HG03558 (cell line): ENCODE measurements around the gene TMEM200B.
"Not testable (repeated sequence)": the region's sequence is repeated elsewhere in the genome, so short reads cannot be mapped to it uniquely, and the experiment has no call there.

Experiments
- ATAC-seq: cut with Tn5 transposase; IDR thresholded peaks from one replicate; pipeline ENCODE4 v1.9.1; 2021; ENCODE audit warnings: moderate number of reproducible peaks; ENCODE audit not compliant: unreplicated experiment; ENCODE audit errors: extremely low read depth

TMEM200B gene

DNA sequence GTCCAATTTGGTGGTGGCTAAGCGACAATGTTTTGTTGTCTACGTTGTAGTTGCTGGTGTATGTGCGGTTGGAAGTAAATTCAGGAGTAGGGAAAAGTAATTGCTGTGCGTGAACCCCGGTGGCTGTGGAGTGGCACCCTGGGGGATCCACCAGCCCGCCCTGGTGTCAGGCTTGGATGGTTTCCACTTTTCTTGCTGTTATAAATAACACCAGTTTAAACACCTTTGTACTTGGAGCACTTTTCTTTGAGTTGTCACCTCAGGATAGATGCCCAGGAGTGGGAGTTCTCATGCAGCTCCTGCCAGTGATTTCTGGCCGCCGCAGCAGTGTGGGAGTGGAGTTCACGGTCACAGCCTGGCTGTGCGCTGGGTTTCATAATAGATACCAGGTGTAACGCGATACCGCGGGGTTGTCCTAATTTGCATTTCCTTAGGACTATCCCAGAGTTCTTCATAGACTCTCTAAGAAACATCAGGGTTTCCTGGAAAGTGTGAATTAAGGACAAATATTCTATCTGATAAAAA is 12.8 kb upstream of the TMEM200B start:
- ATAC-seq: no peak

DNA sequence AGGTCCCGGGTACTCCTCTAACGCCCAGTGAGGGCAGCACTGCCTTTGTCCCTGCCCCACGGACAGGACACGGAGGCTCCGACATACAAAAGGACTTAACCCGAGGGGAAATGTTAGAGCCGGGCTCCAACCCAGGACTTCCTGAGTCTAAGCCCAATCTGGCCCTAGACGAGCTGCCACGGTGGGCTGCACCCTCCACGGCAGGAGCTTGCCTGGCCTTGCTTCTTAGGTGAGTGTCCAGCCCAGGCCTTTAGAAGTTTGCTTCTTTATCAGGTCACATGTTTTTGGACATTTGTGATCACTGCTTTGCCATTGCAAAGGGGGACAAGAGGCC is 11.0 kb upstream of the TMEM200B start:
- ATAC-seq: no peak

DNA sequence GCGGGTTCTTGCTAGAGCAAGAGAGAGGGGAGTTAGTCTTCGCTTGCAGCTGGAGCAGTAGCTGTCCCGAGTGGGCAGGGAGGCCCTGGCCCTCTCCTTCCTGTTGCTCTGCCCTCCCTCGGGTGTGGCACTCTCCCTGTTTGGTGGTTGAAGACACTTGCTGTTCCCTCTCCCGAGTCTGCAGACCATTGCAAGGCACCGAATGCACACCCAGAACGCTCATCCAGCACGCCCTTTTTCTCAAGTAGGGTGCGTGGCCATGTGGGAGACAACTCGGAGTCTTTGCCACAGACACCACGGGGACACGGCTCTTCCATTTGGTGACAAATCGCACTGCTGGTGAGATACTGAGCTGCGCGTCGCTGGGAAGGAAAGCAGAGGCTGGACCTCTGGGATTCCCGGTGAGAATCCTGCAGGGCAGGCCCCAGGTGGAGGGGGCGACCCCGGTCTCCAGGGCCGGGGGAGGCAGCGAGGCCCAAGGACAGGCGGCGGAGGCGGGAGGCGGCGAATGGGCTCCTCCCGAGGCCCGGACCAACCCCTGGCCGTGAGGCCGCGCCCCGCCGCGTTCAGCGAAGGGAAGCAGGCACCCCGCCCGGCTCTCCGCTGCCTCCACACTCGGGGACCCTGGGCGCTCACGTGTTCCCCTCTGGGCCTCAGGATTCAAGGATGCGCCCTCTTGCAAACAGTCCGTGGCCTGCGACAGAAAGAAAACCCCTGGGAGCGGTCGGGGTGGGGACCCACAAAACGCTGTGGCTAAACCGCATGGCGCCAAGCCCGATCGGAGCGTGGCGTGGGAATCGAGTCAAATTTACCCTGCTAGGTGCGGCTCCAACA is 10.4 kb upstream of the TMEM200B start:
- no peak for ATAC-seq

DNA sequence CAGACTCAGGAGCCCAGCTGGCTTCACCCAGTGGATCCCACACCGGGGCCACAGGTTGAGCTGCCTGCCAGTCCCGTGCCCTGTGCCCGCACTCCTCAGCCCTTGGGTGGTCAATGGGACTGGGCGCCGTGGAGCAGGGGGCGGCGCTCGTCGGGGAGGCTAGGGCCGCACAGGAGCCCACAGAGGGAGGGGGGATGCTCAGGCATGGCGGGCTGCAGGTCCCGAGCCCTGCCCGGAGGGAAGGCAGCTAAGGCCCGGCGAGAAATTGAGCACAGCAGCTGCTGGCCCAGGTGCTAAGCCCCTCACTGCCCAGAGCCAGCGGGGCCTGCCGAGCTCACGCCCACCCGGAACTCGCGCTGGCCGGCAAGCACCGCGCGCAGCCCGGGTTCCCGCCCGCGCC is 7.4 kb upstream of the TMEM200B start:
- not testable (repeated sequence) for ATAC-seq

DNA sequence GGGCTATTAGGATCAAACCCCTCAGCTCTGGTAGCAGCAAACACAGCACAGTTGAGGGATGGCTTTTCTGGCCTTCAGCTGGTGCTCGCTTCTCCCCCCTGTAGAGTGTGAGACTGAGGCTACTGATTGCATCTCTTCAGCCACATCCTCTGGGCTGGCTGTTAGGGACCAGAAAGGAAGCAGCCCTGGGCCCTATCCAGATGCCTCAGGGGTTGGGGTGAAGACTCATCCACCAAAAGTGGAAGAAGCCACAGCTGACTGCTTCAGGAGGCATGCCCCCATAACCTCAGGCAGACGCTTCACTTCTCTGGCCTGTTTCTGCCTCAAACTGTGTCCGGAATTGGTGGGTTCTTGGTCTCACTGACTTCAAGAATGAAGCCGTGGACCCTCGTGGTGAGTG is 6.2 kb upstream of the TMEM200B start:
- no peak for ATAC-seq

DNA sequence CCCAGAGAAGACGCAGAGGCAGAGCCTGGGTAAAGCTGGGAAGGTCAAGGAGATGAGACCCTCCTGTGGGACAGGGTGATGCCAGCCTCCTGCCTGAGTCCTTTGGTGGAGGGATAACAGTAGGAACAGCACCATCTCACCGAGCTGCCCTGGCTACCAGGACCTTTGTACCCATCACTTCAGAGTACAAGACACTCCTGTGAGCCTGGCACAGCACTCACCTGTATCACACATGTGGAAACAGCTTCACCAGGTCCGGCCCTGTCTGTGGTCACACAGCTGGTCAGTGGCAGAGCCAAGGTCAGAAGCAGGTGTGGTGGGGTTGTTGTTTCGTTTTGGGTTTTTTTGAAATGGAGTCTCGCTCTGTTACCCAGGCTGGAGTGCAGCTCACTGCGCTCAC is 5.0 kb upstream of the TMEM200B start:
- no peak for ATAC-seq

DNA sequence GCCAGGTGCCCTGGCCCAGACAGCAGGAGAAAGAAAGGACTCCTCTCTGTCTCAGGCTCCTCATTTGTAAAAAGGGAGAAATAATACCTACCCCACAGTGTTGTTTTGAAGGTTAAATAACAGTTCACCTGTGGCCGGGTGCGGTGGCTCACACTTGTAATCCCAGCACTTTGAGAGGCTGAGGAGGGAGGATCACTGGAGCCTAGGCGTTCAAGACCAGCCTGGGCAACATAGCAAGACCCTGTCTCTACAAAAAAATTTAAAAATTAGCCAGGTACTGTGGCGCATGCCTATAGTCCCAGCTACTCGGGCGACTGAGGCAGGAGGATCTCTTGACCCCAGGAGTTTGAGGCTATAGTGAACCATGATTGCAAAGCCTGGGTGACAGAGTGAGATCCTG is 2.5 kb upstream of the TMEM200B start:
- no peak for ATAC-seq

DNA sequence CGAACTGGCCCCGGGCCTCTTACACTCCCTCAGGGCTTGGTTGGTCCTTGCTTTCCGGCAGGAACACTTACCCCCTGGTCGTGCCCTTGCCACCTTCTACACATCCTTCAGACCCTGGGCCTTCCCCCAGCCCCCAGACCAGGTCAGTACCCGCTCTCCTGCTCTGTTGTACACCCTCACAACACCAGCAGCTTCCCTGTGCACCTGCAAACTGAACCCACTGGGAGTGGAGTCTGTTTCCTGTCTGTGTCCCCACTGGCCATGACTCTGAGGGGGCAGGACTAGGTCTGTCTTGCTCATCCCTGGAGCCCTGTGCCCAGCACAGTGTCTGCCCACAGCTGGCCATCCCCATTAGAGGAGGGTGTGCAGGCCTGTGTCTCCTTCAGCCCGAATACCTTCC is 2.1 kb upstream of the TMEM200B start:
- ATAC-seq: no peak

DNA sequence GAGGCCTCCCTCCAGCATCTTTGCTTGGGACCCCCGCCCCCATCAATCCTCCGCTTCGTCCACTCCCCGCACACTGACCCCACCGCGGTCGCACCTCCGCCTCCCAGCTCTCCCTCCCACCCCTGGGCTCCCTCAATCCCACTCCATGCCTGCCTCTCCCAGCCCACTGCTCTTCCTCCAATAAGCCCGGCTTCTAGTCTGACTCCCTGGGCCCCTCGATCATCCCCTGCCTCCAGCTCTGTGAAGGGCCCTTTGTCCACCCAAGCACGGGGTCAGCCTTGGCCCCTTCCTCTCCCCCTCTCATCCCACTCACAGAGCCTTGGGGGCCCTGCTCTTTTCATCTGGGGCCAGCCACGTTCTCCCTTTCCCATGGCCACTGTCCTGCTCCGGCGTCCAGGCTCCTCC is 1.5 kb upstream of the TMEM200B start:
- no peak for ATAC-seq

DNA sequence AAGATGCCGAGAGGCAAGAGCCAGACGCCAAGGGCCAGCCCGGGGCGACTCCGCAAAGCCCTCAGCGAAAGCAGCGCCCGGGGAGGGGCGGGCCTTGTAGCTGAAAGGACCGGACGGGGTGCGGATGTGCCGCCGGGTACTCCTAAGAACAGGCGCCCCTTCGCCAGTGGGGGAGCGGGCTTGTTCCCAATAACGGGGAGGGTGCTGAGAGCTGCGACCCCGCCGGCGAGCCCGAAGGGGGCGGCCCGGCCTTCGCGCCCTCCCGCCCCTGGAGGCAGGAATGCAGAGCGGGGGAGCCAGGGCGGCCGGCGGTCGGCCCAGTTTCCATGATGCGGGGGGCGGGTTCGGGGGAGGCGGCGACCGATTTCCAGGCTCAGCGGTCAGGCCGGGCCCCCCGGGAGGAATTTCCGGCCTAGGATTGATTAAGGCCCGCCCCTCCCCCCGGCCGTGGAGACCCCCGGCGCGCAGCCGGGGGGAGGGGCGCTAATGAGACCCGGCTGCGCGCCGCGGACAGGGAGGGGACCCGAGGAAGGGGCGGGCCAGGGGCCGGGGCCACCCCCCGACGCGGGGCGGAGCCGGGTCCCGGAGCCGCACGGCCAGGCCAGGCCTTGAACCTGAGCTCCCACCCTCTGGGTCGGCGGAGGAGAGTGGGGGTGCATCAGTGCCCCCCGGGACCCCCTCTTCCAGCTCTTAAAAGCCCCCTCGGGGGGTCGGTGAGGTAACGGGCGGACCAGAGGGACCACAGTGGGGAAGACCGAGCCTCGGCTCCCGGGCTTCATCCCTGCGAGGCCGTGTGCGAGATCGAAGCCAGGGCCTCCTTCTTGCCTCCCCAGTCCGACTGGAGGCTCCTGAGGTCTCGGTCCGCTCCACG is 898 bp upstream of the TMEM200B start:
- ATAC-seq: no peak

DNA sequence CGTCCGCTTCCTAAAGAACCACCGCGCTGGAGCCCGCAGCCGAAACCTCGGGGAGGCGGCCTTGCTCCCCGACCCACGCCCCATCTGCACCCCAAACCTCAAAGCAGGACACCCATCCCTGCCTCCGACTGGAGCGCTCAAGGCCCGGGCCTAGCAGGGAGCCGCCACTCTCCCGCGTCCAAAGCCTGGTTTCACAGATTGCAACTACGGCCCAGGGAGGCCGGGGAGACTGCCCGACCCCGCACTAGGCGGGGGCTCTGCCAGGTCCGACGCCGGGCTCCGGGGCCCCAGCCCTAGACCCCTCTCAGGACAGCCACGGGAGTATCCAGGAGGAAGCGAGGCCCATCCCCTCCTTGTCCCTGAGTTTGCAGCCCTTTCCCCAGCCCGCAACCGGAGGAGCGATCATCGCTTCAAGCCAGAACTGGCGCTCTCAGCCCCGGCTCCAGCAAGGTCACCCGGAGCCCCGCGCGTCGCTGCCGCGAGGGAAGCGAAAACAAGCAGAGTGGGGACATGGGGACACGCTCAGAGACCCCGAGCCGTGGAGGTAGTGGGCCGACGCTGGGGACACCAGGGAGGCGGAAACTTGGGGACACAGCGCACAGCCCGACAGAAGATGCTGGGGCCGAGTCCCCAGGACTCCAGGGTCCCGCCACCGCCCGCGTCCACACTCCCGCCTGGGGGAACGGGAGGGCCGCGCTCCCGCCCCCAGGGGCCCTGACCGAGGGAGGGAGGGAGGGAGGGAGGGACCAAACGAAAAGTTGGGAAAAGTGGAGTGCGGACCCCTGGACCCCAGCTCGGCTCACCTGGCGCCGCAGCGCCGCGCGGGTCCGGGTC is 433 bp downstream of the TMEM200B start:
- ATAC-seq: no peak

DNA sequence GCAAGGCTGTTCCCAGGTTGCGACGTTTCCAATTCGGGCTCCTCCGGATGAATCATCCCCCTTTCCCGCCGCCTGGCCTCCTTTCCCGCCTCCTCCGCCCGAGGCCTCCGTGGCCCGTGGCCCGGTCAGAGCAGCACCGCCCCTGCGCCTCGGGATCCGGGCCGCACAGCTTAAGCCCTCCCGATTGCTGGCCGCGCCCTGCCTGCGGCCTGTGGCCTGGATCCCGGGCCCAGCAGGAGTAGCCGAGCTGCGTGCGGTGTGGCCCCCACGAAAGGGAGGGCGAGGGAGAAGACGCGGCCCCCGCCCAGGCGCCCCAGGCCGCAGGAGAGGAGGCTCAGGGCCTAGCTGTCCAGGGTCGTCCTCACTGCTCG is 1.0 kb downstream of the TMEM200B start:
- no peak for ATAC-seq

DNA sequence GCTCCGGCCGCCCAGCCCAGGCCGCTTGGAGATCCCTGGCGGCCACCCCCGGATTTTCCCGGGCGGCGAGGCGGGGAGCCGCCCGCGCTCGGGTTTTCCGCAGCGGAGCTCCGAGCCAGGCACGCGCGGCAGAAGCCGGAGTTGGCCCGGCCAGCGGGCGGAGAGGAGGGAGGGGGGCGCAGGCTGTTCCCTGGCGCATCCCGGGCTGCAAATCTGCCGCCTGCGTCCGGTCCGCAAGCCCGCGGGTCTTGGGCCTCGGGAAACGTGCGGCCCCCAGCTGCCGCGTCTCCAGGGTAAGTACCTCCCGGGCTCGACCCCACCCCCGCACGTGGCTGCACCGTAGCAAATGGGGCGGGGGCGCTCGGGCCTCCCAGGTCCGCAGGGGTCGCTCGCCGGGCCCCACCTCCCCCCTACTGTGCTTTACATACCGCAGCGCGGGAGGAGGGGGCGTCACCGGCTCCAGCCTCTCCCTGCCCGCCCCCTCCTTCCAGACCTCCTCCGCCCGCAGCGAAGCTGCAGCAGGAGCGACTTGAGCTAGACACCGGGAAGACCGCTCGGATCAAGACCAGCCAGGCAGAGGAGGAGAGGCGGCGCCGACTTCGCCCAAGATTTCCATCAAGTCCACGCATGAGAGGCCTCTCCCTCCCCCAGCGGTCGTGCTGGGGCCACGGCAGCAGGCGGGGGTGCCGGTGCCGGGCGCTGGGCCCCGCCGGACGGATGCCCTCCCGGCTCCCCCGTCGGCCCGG is 1.6 kb downstream of the TMEM200B start:
- ATAC-seq: no peak

DNA sequence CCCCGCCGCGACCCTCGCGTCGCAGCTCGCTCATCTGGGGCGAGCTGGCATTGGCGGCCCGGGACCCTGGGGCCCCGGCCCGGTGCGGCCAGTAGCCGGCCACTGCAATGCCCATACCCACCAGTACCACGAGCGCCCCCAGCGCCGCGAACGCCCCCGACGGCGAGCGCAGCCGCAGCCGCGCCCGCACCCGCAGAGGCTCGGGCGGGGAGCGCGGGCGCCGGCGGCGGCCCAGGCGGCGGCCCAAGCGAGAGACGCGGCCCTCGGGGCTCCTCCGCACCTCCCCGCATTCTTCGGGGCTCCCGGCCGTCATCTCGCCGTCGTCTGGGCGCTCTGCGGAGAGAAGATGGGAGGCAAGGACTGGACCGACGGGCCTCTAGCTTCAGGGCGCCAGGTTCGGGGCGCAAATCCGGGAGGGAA is 2.2 kb downstream of the TMEM200B start:
- ATAC-seq: no peak

DNA sequence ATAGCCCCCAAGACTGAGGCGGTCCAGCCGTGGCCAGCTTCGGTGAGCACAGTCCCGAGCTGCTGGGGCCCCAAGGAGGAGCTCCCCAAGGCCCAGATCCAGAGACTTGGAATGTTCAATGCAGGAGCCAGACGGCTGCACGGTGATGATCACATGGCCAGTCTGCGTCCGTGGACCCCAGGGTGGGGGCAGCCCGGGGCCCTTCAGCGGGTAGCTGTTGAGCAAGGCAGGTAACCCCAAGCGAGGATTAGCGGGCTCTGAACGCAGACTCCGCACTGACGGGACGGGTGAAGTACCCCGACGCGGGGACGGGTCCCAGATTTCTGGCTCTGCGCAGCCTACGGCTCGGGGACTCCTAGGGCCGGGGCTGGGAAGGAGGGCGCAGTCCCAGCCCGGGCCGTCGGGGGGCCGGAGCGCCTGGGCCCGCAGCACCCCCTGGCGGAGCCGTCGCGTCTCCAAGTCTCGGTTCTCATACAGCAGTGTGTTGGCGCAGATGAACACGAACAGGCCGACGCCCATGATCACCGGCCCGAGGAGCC is 2.7 kb downstream of the TMEM200B start:
- no peak for ATAC-seq

DNA sequence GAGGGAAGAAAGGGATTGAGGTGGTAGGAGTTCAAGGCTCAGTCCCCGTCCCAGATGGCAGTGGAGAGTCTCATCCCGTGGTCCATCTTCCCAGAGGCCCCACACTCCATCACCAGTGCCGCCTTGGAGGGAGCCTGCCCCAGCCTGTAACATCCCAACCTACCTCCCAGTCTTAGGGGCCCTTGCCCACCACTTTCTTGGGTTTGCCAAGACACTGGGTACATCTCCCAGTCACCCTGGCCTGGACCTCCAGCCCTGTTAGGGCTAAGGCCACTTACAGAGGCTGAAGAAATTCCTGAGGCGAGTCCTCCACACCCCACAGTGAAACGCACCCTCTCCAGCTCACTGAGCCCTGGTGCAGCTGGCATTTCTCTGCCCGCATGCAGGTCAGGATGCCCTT is 3.3 kb downstream of the TMEM200B start:
- ATAC-seq: no peak

DNA sequence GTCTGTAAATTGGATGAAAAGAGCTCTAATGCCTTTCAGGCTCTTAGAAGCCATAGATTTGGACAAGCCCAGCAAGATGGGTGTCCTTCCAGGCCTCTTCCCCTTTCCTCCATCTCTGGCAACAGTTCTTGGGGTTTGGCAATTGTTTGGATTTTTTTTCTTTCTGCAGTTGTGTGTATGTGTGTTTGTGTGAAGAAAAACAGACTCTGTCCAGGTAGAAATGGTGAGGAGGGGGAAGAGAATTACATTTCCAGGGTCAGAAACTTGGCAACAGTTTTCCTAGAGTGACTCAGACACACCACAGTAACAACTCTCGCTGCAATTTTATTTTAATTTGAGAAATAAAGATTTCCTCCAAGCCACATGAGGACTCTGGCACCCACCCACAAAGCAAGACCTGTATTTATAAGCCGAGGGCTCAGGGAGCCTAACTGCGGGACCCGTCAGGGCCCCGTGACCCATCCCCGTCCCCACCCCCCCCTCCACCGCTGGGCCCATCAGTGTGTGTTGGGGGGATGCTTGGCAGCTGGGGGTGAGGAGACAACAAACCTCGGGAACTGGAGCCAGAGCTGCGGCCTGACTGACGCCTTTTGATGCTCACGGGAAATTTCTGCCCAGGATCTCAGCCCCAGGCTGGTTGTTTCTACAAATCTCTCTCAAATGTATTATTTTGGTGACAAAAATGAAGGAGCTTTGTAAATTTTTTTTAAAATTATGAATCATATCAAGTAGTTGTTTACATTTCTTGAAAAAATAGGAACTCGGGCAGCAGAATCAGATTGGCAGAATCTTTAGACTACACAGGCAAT is 4.4 kb downstream of the TMEM200B start:
- ATAC-seq: no peak

DNA sequence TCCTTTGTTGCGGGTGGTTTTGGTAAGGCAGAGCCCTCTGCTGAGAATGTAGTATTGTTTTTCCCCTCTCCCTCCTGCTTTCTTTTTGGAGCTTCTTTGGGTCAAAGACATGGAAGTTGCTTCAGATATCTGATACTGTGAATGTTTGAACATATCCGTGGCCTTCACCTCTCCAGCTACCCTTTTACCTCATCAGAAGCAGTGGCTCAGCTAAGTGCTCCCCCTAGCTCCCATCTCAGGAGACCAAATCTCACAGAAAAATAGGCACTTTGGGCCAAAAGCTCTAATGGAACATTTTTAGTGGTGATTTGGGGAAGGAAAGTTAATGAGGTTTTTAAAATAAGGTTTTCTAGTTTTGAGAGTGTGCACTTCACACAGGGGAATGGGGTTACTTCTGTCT is 6.3 kb downstream of the TMEM200B start:
- no peak for ATAC-seq

DNA sequence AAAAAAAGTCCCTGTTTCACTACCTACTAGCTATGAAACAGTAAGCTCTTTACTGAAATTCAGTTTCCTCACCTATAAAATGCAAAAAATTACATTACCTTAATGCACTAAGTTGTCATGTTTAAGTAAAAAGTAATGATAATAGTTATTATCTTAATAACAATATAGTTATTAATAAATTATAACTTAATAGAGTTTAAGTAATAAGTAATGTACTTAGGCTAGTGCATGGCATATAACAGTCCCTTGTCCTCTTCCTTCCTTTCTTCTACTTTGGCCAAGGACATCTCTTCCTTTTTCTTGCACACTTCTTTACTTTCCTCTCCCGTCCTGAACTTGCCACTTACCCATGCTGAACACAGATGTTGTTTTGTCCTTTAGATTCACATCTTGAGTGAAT is 9.0 kb downstream of the TMEM200B start:
- no peak for ATAC-seq
